Hepatocyte (in vitro differentiated cells): Measurements from ENCODE around the gene CNOT11. TPM values are rescaled to one million over a fixed set of nuclear protein-coding genes. Genes with fewer than 3 reads are reported as not detected.
A peak's percentile ranks its signal among the peaks of the same experiment; 100 is the strongest.

ENCODE experiments used
- DNase-seq: peaks from one replicate; pipeline ENCODE4 v3.0.0-alpha.2; 2016; ENCODE audit warnings: low spot score
- H2AFZ ChIP-seq: fragments of 200-600 bp; sonication (generic); 2 replicates; pipeline ENCODE4 v1.6.0; 2016; ENCODE audit warnings: antibody characterized with exemption, mild to moderate bottlenecking
- H3K27ac ChIP-seq: fragments of 200-600 bp; sonication (generic); 2 replicates; pipeline ENCODE4 v1.5.1; 2016; ENCODE audit warnings: mild to moderate bottlenecking
- H3K27me3 ChIP-seq: fragments of 200-600 bp; sonication (generic); 2 replicates; pipeline ENCODE4 v1.6.1; 2016
- H3K36me3 ChIP-seq: fragments of 200-600 bp; sonication (generic); replicated peaks from 2 replicates; pipeline ENCODE4 v1.5.1; 2016; ENCODE audit warnings: low read depth; ENCODE audit not compliant: insufficient read depth
- H3K4me1 ChIP-seq: fragments of 200-600 bp; sonication (generic); 2 replicates; pipeline ENCODE4 v1.5.1; 2016; ENCODE audit warnings: mild to moderate bottlenecking, moderate library complexity; ENCODE audit not compliant: insufficient read depth
- H3K4me2 ChIP-seq: fragments of 200-600 bp; sonication (generic); 2 replicates; pipeline ENCODE4 v1.6.0; 2016
- H3K4me3 ChIP-seq: fragments of 200-600 bp; sonication (generic); 2 replicates; pipeline ENCODE4 v1.5.1; 2016; ENCODE audit warnings: mild to moderate bottlenecking
- H3K79me2 ChIP-seq: fragments of 200-600 bp; sonication (generic); 2 replicates; pipeline ENCODE4 v1.6.0; 2017; ENCODE audit warnings: mild to moderate bottlenecking
- H3K9me2 ChIP-seq: fragments of 200-600 bp; sonication (generic); replicated peaks from 2 replicates; pipeline ENCODE4 v1.6.0; 2017; ENCODE audit warnings: mild to moderate bottlenecking; ENCODE audit not compliant: insufficient read depth
- H3K9me3 ChIP-seq: fragments of 200-600 bp; sonication (generic); 2 replicates; pipeline ENCODE4 v1.5.1; 2016; ENCODE audit warnings: low read depth, mild to moderate bottlenecking
- H4K20me1 ChIP-seq: fragments of 200-600 bp; sonication (generic); 2 replicates; pipeline ENCODE4 v1.6.0; 2016; ENCODE audit warnings: mild to moderate bottlenecking; ENCODE audit not compliant: insufficient read depth, poor library complexity, severe bottlenecking
- CTCF ChIP-seq: fragments of 200-600 bp; sonication (generic); IDR thresholded peaks from 2 replicates; pipeline ENCODE4 v1.5.1; 2016; ENCODE audit warnings: antibody characterized with exemption, mild to moderate bottlenecking; ENCODE audit not compliant: poor library complexity
- EZH2 ChIP-seq: fragments of 200-600 bp; sonication (generic); IDR thresholded peaks from 2 replicates; pipeline ENCODE4 v1.6.1; 2016; ENCODE audit warnings: antibody characterized with exemption, mild to moderate bottlenecking, borderline replicate concordance
- EZH2phosphoT487 ChIP-seq: fragments of 200-600 bp; sonication (generic); IDR thresholded peaks from one replicate; pipeline ENCODE4 v1.6.1; 2018; ENCODE audit warnings: antibody characterized with exemption, mild to moderate bottlenecking, low read depth, moderate library complexity; ENCODE audit not compliant: unreplicated experiment, severe bottlenecking
- WGBS: methylation state at CpG from one replicate; pipeline ENCODE4 v1.1.6; 2016; ENCODE audit warnings: low lambda C conversion rate; ENCODE audit errors: missing lambda C conversion rate; 5-methylcytosine and 5-hydroxymethylcytosine counted together
- polyA plus RNA-seq: library from polyadenylated mRNA; unstranded; fragments of >200 nt; fragmentation: Nextera tagmentation; extraction: Ambion mirVana; gene quantifications from 2 replicates; pipeline ENCODE4 v1.2.1, GENCODE V29; 2016
- total RNA-seq: library from RNA; depleted of rRNA; stranded (reverse); fragments of >200 nt; gene quantifications from 2 replicates; pipeline ENCODE4 v1.2.3, GENCODE V29; 2014

Gene CNOT11
- total and polyA plus RNA-seq, 2 experiments from 2014 or later = 57.7 to 61.8 TPM

GRCh38 chr2:101300836-101301235 lies 48.1 kb downstream of the CNOT11 start:
- TF ChIP-seq EZH2phosphoT487 = no peak
- no peak for TF ChIP-seq CTCF
- TF ChIP-seq EZH2 = no peak
- Histone ChIP-seq H3K4me2 (no peak overlapping the region), H3K9me3 (no peaks in the 10 kb centered on the region), H3K27ac (no peak overlapping the region), H3K4me3 (no peak overlapping the region), H2AFZ (no peak overlapping the region), H3K36me3 (no peaks in the 10 kb centered on the region), H3K4me1 (peaks cover 11% of the 10 kb centered on the region), H3K27me3 (no peaks in the 10 kb centered on the region), H3K9me2 (no peaks in the 10 kb centered on the region), H3K79me2 (peaks cover 100% of the 10 kb centered on the region), H4K20me1 (peaks cover 97% of the 10 kb centered on the region)
- no peak for DNase-seq
- 76% methylated on average over 7 of the region's 7 CpGs for WGBS

- H2AFZ ChIP-seq = no peak overlapping the region
- DNase-seq = no peak
- no peaks in the 10 kb centered on the region for H3K9me3 ChIP-seq
- H3K4me3 ChIP-seq = no peak overlapping the region
- H4K20me1 ChIP-seq = peaks cover 97% of the 10 kb centered on the region
- peaks cover 19% of the 10 kb centered on the region for H3K4me1 ChIP-seq
- TF ChIP-seq EZH2 = no peak
- no peak for TF ChIP-seq EZH2phosphoT487
- TF ChIP-seq CTCF = no peak
- H3K27ac ChIP-seq = no peak overlapping the region
- H3K4me2 ChIP-seq = no peak overlapping the region
- H3K36me3 ChIP-seq = no peaks in the 10 kb centered on the region
- no peaks in the 10 kb centered on the region for H3K27me3 ChIP-seq
- 84% methylated on average over 4 of the region's 4 CpGs for WGBS
- H3K79me2 ChIP-seq = peaks cover 100% of the 10 kb centered on the region
- H3K9me2 ChIP-seq = no peaks in the 10 kb centered on the region
These were observed 49.3 kb downstream of the CNOT11 start for GRCh38 chr2:101302016-101302415.

- DNase-seq = no peak
- WGBS = 97% methylated on average over 1 of the region's 1 CpG
- Histone ChIP-seq H3K4me3 (no peak overlapping the region), H3K9me2 (no peaks in the 10 kb centered on the region), H3K4me2 (no peak overlapping the region), H3K79me2 (peaks cover 98% of the 10 kb centered on the region), H3K27ac (no peak overlapping the region), H3K4me1 (peaks cover 25% of the 10 kb centered on the region), H3K36me3 (no peaks in the 10 kb centered on the region), H3K27me3 (no peaks in the 10 kb centered on the region), H3K9me3 (no peaks in the 10 kb centered on the region), H4K20me1 (peaks cover 87% of the 10 kb centered on the region), H2AFZ (no peak overlapping the region)
- TF ChIP-seq CTCF (no peak), EZH2 (no peak), EZH2phosphoT487 (no peak)
These were observed 51.0 kb downstream of the CNOT11 start for GRCh38 chr2:101303688-101304087.

- Histone ChIP-seq H3K9me2 (no peaks in the 10 kb centered on the region), H3K4me3 (no peak overlapping the region), H3K27ac (peak overlapping the region; percentile 60), H3K27me3 (no peaks in the 10 kb centered on the region), H3K4me1 (peaks cover 29% of the 10 kb centered on the region), H3K9me3 (no peaks in the 10 kb centered on the region), H3K4me2 (peak overlapping the region; percentile 93), H3K36me3 (no peaks in the 10 kb centered on the region), H3K79me2 (peaks cover 84% of the 10 kb centered on the region), H2AFZ (no peak overlapping the region), H4K20me1 (peaks cover 73% of the 10 kb centered on the region)
- TF ChIP-seq EZH2phosphoT487 (no peak), EZH2 (no peak)
- DNase-seq = no peak
- 82% methylated on average over 4 of the region's 4 CpGs for WGBS
These were observed 52.3 kb downstream of the CNOT11 start for GRCh38 chr2:101305035-101305434.
